Common myeloid progenitor, CD34-positive (primary cell): ENCODE results near the gene PBX2. TPM values are rescaled to one million over a fixed set of nuclear protein-coding genes. Genes with fewer than 3 reads are reported as not detected.
A peak's percentile ranks its signal among the peaks of the same experiment; 100 is the strongest.

Source experiments
- CTCF ChIA-PET: fragments of 350-600 bp; sonication (Branson Sonifier 250); formaldehyde crosslinking; loops from one replicate; lab custom pipeline; 2021; ENCODE audit warnings: antibody characterized with exemption; lab: Charles Lee
- POLR2A ChIA-PET: fragments of 350-600 bp; sonication (Branson Sonifier 250); formaldehyde crosslinking; loops from one replicate; lab custom pipeline; 2021; ENCODE audit warnings: antibody characterized with exemption; lab: Charles Lee
- DNase-seq, 3 donors: peaks; one replicate each; pipeline versions ENCODE4 v3.0.0 to v3.0.0-alpha.2; 2013
- H3K27ac ChIP-seq, 2 experiments: 1 replicate in 1 of 2; 2 replicates in 1 of 2; pipeline ENCODE4 v1.7.0; 2013; ENCODE audit warnings: inconsistent platforms in 2 of 2, low read length in 2 of 2, mild to moderate bottlenecking in 2 of 2, low read depth in 1 of 2, moderate library complexity in 1 of 2; ENCODE audit not compliant: severe bottlenecking in 2 of 2, insufficient read depth in 1 of 2, poor library complexity in 1 of 2
- H3K27me3 ChIP-seq, 5 experiments: replicated peaks in 2 of 5; 1 replicate in 3 of 5; 2 replicates in 2 of 5; pipeline versions ENCODE4 v1.6.1 to v1.7.0; 2013; ENCODE audit warnings: low read length in 4 of 5, mild to moderate bottlenecking in 2 of 5, moderate library complexity in 2 of 5, inconsistent platforms in 1 of 5; ENCODE audit not compliant: insufficient read depth in 5 of 5, control insufficient read depth in 4 of 5
- H3K36me3 ChIP-seq, 4 experiments: 1 replicate in 2 of 4; 2 replicates in 2 of 4; pipeline versions ENCODE4 v1.6.1 to v1.7.0; 2013; ENCODE audit warnings: low read length in 3 of 4, control low read depth in 1 of 4, mild to moderate bottlenecking in 1 of 4; ENCODE audit not compliant: control insufficient read depth in 4 of 4, insufficient read depth in 4 of 4
- H3K4me1 ChIP-seq, 4 experiments: 1 replicate in 3 of 4; 2 replicates in 1 of 4; pipeline versions ENCODE4 v1.6.1 to v1.7.1; 2013; ENCODE audit warnings: low read length in 3 of 4, mild to moderate bottlenecking in 3 of 4, control low read depth in 1 of 4, inconsistent platforms in 1 of 4, moderate library complexity in 1 of 4; ENCODE audit not compliant: control insufficient read depth in 4 of 4, insufficient read depth in 4 of 4; ENCODE audit errors: control extremely low read depth in 1 of 4
- H3K4me3 ChIP-seq, 7 experiments: 1 replicate in 4 of 7; 2 replicates in 3 of 7; pipeline versions ENCODE4 v1.5.1 to v1.7.0; 2013; ENCODE audit warnings: mild to moderate bottlenecking in 7 of 7, low read length in 6 of 7, moderate library complexity in 6 of 7, inconsistent platforms in 2 of 7, low read depth in 2 of 7, control low read depth in 1 of 7; ENCODE audit not compliant: insufficient read depth in 4 of 7, control insufficient read depth in 1 of 7; ENCODE audit errors: extremely low read depth in 1 of 7
- H3K9me3 ChIP-seq, 5 experiments: 1 replicate in 4 of 5; 2 replicates in 1 of 5; pipeline versions ENCODE4 v1.6.1 to v1.7.1; 2013; ENCODE audit warnings: low read length in 4 of 5, mild to moderate bottlenecking in 2 of 5, inconsistent platforms in 1 of 5, low read depth in 1 of 5, moderate library complexity in 1 of 5; ENCODE audit not compliant: control insufficient read depth in 4 of 5, insufficient read depth in 2 of 5; ENCODE audit errors: control extremely low read depth in 1 of 5
- WGBS: methylation state at CpG from one replicate; pipeline ENCODE4 v1.1.5; 2013; ENCODE audit not compliant: insufficient coverage; 5-methylcytosine and 5-hydroxymethylcytosine counted together
- polyA plus RNA-seq: library from polyadenylated mRNA; unstranded; fragments of 120-200 nt; gene quantifications from one replicate; pipeline ENCODE4 v1.2.1, GENCODE V29; 2013

PBX2 gene
- 81.0 TPM for polyA plus RNA-seq

DNA sequence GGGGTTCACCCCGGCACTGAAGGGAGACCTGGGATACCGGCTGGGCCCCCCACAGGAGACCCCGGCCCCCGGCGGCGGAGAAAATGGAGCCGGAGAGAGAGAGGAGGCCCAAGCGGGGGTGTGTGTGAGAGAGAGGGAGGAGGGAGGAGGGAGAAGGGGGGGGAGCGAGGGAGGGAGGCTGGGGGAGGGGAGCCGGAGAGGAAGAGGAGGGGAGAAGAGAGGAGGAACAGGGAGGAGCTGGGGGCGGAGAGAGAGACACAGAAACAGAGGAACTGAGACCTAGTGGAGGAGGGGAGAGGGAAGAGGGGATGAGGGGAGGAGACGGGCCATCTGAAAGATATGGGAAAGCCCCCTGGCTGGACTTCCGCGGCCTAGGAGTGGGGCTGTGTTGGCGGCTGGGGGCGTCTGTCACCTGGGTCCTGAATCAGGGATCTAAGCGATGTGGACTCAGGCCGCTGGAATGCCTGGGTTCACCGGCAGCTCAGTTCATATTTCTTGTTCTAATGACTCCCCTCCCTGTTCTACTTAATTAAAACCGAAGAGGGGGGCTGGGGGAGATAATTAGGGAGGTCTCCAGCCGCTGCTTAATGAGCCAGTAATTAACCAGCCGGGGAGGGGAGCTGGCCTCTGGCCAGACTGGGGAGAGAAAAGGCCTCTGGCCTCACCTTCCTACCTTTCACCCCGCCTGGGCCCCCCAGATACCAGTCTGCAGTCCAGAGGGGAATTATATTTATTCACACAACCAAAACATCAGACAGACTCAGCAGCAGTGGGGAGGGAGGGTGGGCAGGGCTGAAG is at the start of gene PBX2:
Gene PBX2, minus strand, starts transcription at position 149 of the 798 bp plus-strand sequence. CDS start 287 bp downstream, outside the sequence.
- DNase-seq: peak; percentile 88 to 93 (median 93)
- peaks cover 22 to 81% (median 78%) of the 10 kb centered on the region in 4 experiments for H3K4me1 ChIP-seq
- CTCF ChIA-PET: interaction anchor here (0.8 to 2.9 kb wide), 6 partner anchors 8 to 25 kb away, joined by 3 to 9 read pairs (median 4); no protein-coding TSS in a partner anchor
- no peaks in the 10 kb centered on the region for H3K9me3 ChIP-seq
- peaks cover 0 to 29% (median 15%) of the 10 kb centered on the region in 4 experiments for H3K36me3 ChIP-seq
- H3K27me3 ChIP-seq: no peaks in the 10 kb centered on the region
- 0% methylated on average over 11 of the region's 23 CpGs for WGBS
- POLR2A ChIA-PET: interaction anchor here (1.2 to 1.7 kb wide), 3 partner anchors 7 to 36 kb away, joined by 3 to 6 read pairs (median 3); no protein-coding TSS in a partner anchor
- H3K4me3 ChIP-seq: peak within 1 kb of the TSS; percentile 51 to 90 (median 82)
- peak within 1 kb of the TSS; percentile 87 to 93 for H3K27ac ChIP-seq

- Histone ChIP-seq H3K4me1 (no peaks in the 10 kb centered on the region), H3K36me3 (no peaks in the 10 kb centered on the region), H3K9me3 (no peaks in the 10 kb centered on the region), H3K27me3 (peaks cover 0 to 3% (median 0%) of the 10 kb centered on the region in 5 experiments), H3K4me3 (no peak overlapping the region), H3K27ac (no peak overlapping the region)
- WGBS: 100% methylated on average over 1 of the region's 2 CpGs
- CTCF ChIA-PET: no interaction called here
- no peak for DNase-seq
- POLR2A ChIA-PET: no interaction called here
Observed at GRCh38 chr6:32239462-32239861, 49.5 kb upstream of the PBX2 start.

GRCh38 chr6:32234934-32235333 is 44.9 kb upstream of the PBX2 start:
- Histone ChIP-seq H3K27me3 (no peaks in the 10 kb centered on the region), H3K36me3 (no peaks in the 10 kb centered on the region), H3K4me1 (no peaks in the 10 kb centered on the region), H3K27ac (no peak overlapping the region), H3K4me3 (no peak overlapping the region), H3K9me3 (no peaks in the 10 kb centered on the region)
- CTCF ChIA-PET: interaction anchor here (0.7 to 1.4 kb wide), 3 partner anchors 10 to 22 kb away, joined by 3 to 4 read pairs (median 3); no protein-coding TSS in a partner anchor
- POLR2A ChIA-PET: interaction anchor here (0.6 kb wide), 1 partner anchor 953 kb away, joined by 4 read pairs; no protein-coding TSS in a partner anchor
- DNase-seq: peak; percentile 39 to 55 (median 51)
- 88% methylated on average over 1 of the region's 4 CpGs for WGBS

- ChIA-PET POLR2A (interaction anchor here (0.6 kb wide), 1 partner anchor 88 kb away, joined by 4 read pairs; no protein-coding TSS in a partner anchor), CTCF (no interaction called here)
- DNase-seq: no peak
- Histone ChIP-seq H3K4me1 (peaks cover 0 to 9% (median 6%) of the 10 kb centered on the region in 4 experiments), H3K4me3 (no peak overlapping the region), H3K9me3 (no peaks in the 10 kb centered on the region), H3K27me3 (no peaks in the 10 kb centered on the region), H3K27ac (no peak overlapping the region), H3K36me3 (no peaks in the 10 kb centered on the region)
- WGBS: 96% methylated on average over 6 of the region's 7 CpGs
Observed at GRCh38 chr6:32226434-32226833, 36.4 kb upstream of the PBX2 start.

GRCh38 chr6:32224696-32225095 is 34.7 kb upstream of the PBX2 start:
- CTCF ChIA-PET: interaction anchor here (0.9 to 1.6 kb wide), 2 partner anchors 11 to 189 kb away, joined by 3 to 4 read pairs; no protein-coding TSS in a partner anchor
- H3K4me1 ChIP-seq: peaks cover 0 to 9% (median 6%) of the 10 kb centered on the region in 4 experiments
- DNase-seq: no peak

DNA sequence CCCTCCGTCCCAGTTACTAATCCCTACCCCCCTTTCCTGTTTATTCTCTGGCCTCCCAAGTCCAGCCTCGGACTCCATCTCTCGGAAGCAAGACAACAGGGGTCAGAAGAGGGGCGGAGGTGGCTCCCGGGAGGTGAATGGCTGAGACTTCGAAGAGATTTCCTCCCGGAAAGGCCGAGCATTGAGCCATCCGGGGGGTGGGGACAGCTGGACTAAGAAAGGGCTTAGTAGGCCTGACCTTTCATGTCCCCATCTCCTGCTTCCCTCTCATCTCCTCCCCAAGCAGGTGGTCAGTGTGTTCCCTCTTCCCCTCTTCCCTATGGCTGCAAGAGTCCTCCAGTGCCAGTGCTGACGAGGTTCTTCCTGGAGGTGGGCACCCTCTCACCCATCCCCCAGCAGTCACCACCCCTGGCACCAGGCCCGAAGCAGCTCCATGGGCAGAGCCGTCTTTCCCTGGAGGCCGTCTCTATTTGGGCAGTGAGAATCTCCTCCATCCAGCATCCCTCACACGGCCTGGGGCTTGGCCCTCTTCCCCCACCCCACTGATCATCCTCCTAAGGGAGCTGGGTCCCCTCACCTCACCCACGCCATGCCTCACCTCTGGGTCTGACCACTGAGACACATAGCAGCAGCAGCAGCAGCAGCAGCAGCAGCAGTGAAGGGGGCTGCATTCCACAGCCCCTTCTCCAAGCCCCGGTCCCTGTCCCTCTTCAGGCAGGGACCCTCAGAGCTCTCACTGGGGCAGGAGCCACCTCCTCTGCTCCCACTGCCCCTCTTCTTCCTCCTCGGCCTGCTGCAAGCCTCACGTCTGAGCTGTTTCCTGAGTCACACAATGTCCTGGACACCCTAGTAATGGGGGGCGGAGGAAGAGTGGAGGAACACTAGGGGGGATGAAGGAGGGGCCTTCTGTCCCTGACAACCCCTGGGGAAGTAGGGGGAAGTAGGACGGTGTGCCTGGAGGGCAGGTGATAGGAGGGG is 33.5 kb upstream of the PBX2 start, which contains the start of gene NOTCH4:
Gene NOTCH4, minus strand, starts transcription at position 810 of the 978 bp plus-strand sequence. Its CDS starts 139 bp downstream, at position 671.
- 68% methylated on average over 18 of the region's 20 CpGs for WGBS
- no peaks in the 10 kb centered on the region for H3K27me3 ChIP-seq
- peak in 1 of 3 donors; percentile 10 for DNase-seq
- H3K4me1 ChIP-seq: peaks cover 0 to 9% (median 6%) of the 10 kb centered on the region in 4 experiments
- no peak within 1 kb of the TSS for H3K4me3 ChIP-seq
- H3K36me3 ChIP-seq: no peaks in the 10 kb centered on the region
- ChIA-PET CTCF (interaction anchor here (0.7 to 1.7 kb wide), 2 partner anchors 27 to 631 kb away, joined by 3 to 4 read pairs; no protein-coding TSS in a partner anchor), POLR2A (interaction anchor here (0.5 kb wide), 1 partner anchor 777 kb away, joined by 3 read pairs; no protein-coding TSS in a partner anchor)
- no peak within 1 kb of the TSS for H3K27ac ChIP-seq
- no peaks in the 10 kb centered on the region for H3K9me3 ChIP-seq

More at GRCh38 chr6:32224696-32225095, 34.7 kb upstream of the PBX2 start:
- WGBS: 100% methylated on average over 1 of the region's 2 CpGs
- Histone ChIP-seq H3K27me3 (no peaks in the 10 kb centered on the region), H3K4me3 (no peak overlapping the region), H3K36me3 (no peaks in the 10 kb centered on the region), H3K27ac (no peak overlapping the region), H3K9me3 (no peaks in the 10 kb centered on the region)
- POLR2A ChIA-PET: no interaction called here
